T-helper 9 cell (primary cell): ENCODE data around the gene PCCA.
"Not testable (repeated sequence)": the region's sequence is repeated elsewhere in the genome, so short reads cannot be mapped to it uniquely, and the experiment has no call there.

Experiments
- DNase-seq: peaks from one replicate; pipeline ENCODE4 v3.0.0-alpha.2; 2020

Gene PCCA

GRCh38 chr13:100097821-100098220, 8.9 kb downstream of the PCCA start:
- DNase-seq, result no peak

GRCh38 chr13:100098445-100099116, 9.7 kb downstream of the PCCA start:
- DNase-seq, result no peak

GRCh38 chr13:100099117-100099445, 10.2 kb downstream of the PCCA start:
- DNase-seq, result not testable (repeated sequence)

- no peak for DNase-seq
Measured at GRCh38 chr13:100100115-100100879, 11.4 kb downstream of the PCCA start.

- no peak for DNase-seq
Measured at GRCh38 chr13:100102042-100102441, 13.1 kb downstream of the PCCA start.

- no peak for DNase-seq
Measured at GRCh38 chr13:100106005-100106404, 17.1 kb downstream of the PCCA start.

- no peak for DNase-seq
Measured at GRCh38 chr13:100106705-100107104, 17.8 kb downstream of the PCCA start.

GRCh38 chr13:100108913-100109507, 20.1 kb downstream of the PCCA start:
- no peak for DNase-seq

GRCh38 chr13:100110269-100110668, 21.4 kb downstream of the PCCA start:
- DNase-seq, result no peak

GRCh38 chr13:100112186-100112838, 23.4 kb downstream of the PCCA start:
- no peak for DNase-seq

GRCh38 chr13:100115693-100116254, 26.9 kb downstream of the PCCA start:
- DNase-seq, result no peak

GRCh38 chr13:100124265-100124664, 35.4 kb downstream of the PCCA start:
- DNase-seq, result no peak

GRCh38 chr13:100125946-100126345, 37.1 kb downstream of the PCCA start:
- DNase-seq, result no peak

- no peak for DNase-seq
Measured at GRCh38 chr13:100128373-100128772, 39.5 kb downstream of the PCCA start.

GRCh38 chr13:100128838-100129237, 39.9 kb downstream of the PCCA start:
- no peak for DNase-seq

- DNase-seq, result no peak
Measured at GRCh38 chr13:100129605-100130004, 40.7 kb downstream of the PCCA start.

GRCh38 chr13:100130092-100130491, 41.2 kb downstream of the PCCA start:
- DNase-seq, result no peak

- DNase-seq, result no peak
Measured at GRCh38 chr13:100130930-100131511, 42.1 kb downstream of the PCCA start.

- no peak for DNase-seq
Measured at GRCh38 chr13:100131863-100132574, 43.1 kb downstream of the PCCA start.

GRCh38 chr13:100138859-100139491, 50.1 kb downstream of the PCCA start:
- no peak for DNase-seq

GRCh38 chr13:100139817-100140216, 50.9 kb downstream of the PCCA start:
- no peak for DNase-seq

- DNase-seq, result no peak
Measured at GRCh38 chr13:100140441-100140840, 51.5 kb downstream of the PCCA start.
